ENCODE results near the gene ATF3.
"Not testable (repeated sequence)": the region's sequence is repeated elsewhere in the genome, so short reads cannot be mapped to it uniquely, and the experiment has no call there.

ATF3 gene

GRCh38 chr1:212629450-212630157 is 21.0 kb downstream of the ATF3 start:
- DNase-seq (ENCODE audit: low read depth), result no peak

- peak; percentile 63 for DNase-seq (ENCODE audit: low read depth)
Observed at GRCh38 chr1:212630158-212630900, 21.8 kb downstream of the ATF3 start.

- no peak for DNase-seq (ENCODE audit: low read depth)
Observed at GRCh38 chr1:212633161-212633560, 24.6 kb downstream of the ATF3 start.

- no peak for DNase-seq (ENCODE audit: low read depth)
Observed at GRCh38 chr1:212634252-212634651, 25.7 kb downstream of the ATF3 start.

- DNase-seq (ENCODE audit: low read depth), result peak; percentile 72
Observed at GRCh38 chr1:212635141-212635631, 26.6 kb downstream of the ATF3 start.

- DNase-seq (ENCODE audit: low read depth), result peak; percentile 48
Observed at GRCh38 chr1:212637902-212638301, 29.3 kb downstream of the ATF3 start.

GRCh38 chr1:212638492-212639151 is 30.1 kb downstream of the ATF3 start:
- peak; percentile 78 for DNase-seq (ENCODE audit: low read depth)

GRCh38 chr1:212639524-212639923 is 31.0 kb downstream of the ATF3 start:
- DNase-seq (ENCODE audit: low read depth), result not testable (repeated sequence)

- DNase-seq (ENCODE audit: low read depth), result no peak
Observed at GRCh38 chr1:212640223-212640878, 31.8 kb downstream of the ATF3 start.

GRCh38 chr1:212641956-212642355 is 33.4 kb downstream of the ATF3 start:
- peak; percentile 42 for DNase-seq (ENCODE audit: low read depth)

GRCh38 chr1:212643877-212644276 is 35.3 kb downstream of the ATF3 start:
- DNase-seq (ENCODE audit: low read depth), result no peak

GRCh38 chr1:212644866-212645545 is 36.4 kb downstream of the ATF3 start:
- DNase-seq (ENCODE audit: low read depth), result no peak

- DNase-seq (ENCODE audit: low read depth), result no peak
Observed at GRCh38 chr1:212645546-212646543, 37.3 kb downstream of the ATF3 start.

- DNase-seq (ENCODE audit: low read depth), result no peak
Observed at GRCh38 chr1:212646588-212646987, 38.0 kb downstream of the ATF3 start.

- DNase-seq (ENCODE audit: low read depth), result no peak
Observed at GRCh38 chr1:212647004-212647403, 38.4 kb downstream of the ATF3 start.

GRCh38 chr1:212648431-212648830 is 39.9 kb downstream of the ATF3 start:
- DNase-seq (ENCODE audit: low read depth), result no peak

- no peak for DNase-seq (ENCODE audit: low read depth)
Observed at GRCh38 chr1:212649020-212649419, 40.5 kb downstream of the ATF3 start.

- DNase-seq (ENCODE audit: low read depth), result no peak
Observed at GRCh38 chr1:212650228-212650627, 41.7 kb downstream of the ATF3 start.

GRCh38 chr1:212651521-212651920 is 43.0 kb downstream of the ATF3 start:
- peak; percentile 85 for DNase-seq (ENCODE audit: low read depth)

GRCh38 chr1:212651977-212652376 is 43.4 kb downstream of the ATF3 start:
- DNase-seq (ENCODE audit: low read depth), result no peak
